H54 (cell line): ENCODE measurements around the gene RFX5.
"Not testable (repeated sequence)": the region's sequence is repeated elsewhere in the genome, so short reads cannot be mapped to it uniquely, and the experiment has no call there.

Experiments used
- DNase-seq: peaks from one replicate; pipeline ENCODE4 v3.0.0; 2011; ENCODE audit warnings: low spot score, mixed read lengths; ENCODE audit not compliant: insufficient read length
- FAIRE-seq: peaks from 3 replicates; lab custom pipeline; 2011; peaks lifted over from hg19 to GRCh38; lab: Jason Lieb, UNC
- POLR2A ChIP-seq: IDR thresholded peaks from 2 replicates; pipeline ENCODE4 v1.6.1; 2011; ENCODE audit warnings: low read depth, mild to moderate bottlenecking, low read length

The RFX5 gene

GRCh38 chr1:151369621-151370048 is 22.6 kb upstream of the RFX5 start:
- DNase-seq: no peak
- no peak for FAIRE-seq
- TF ChIP-seq POLR2A: no peak

- FAIRE-seq: no peak
- no peak for DNase-seq
- TF ChIP-seq POLR2A: no peak
Measured at GRCh38 chr1:151369302-151369610, 22.2 kb upstream of the RFX5 start.

- no peak for DNase-seq
- FAIRE-seq: no peak
- no peak for TF ChIP-seq POLR2A
Measured at GRCh38 chr1:151368393-151369301, 21.6 kb upstream of the RFX5 start.

- no peak for TF ChIP-seq POLR2A
- DNase-seq (no peak), FAIRE-seq (no peak)
Measured at GRCh38 chr1:151367658-151368392, 20.8 kb upstream of the RFX5 start.

DNA sequence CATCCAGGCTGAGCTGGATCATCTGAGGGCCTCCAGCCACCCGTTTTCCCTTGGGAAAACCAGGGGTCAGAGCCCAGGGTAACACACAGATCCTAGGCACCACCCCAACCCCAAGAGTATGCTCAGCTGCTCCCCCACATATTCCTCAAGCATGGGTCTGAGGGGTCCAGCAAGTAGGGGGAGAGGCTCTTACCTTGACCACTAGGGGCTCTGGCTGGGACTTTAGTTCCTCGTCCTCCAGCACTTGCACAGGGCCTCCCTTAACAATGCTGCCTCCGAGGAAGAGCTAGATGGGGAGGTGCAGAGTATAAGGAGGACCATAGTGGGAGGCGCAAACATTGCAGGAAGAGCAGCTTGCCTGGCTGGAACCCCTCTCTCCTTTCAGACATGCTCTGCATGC is 17.9 kb upstream of the RFX5 start:
- FAIRE-seq (no peak), DNase-seq (no peak)
- 0 out of 2 replicates have a peak, but pooled peaks have one; percentile 8 for TF ChIP-seq POLR2A

DNA sequence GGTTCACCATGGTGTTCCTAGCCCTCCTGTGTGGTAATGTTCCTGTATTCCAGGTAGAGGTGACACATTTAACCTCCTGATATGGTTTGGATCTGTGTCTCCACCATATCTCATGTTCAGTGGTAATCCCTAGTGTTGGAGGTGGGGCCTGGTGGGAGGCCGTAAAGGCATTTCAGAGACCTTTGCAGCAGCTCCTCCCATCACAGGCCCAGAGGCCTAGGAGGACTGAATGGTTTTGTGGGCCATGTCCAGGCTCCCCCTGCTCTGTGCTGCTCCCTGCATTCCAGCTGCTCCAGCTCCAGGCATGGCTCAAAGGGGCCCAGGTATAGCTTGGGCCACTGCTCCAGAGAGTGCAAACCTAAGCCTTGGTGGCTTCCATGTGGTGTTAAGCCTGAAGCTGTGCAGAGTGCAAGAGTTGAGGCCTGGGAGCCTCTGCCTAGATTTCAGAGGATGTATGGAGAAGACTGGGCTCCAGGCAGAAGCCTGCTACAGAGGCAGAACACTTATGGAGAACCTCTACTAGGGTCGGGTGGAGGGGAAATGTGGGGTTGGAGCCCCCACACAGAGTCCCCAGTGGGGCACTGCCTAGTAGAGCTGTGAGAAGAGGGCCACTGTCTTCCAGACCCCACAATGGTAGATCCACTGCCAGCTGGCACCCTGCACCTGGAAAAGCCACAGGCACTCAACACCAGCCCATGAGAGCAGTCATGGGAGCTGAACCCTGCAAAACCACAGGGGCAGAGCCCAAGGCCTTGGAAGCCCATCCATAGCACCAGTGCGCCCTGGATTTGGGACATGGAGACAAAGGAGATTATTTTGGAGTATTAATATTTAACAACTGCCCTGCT is 15.5 kb upstream of the RFX5 start:
- DNase-seq (no peak), FAIRE-seq (no peak)
- no peak for TF ChIP-seq POLR2A

DNA sequence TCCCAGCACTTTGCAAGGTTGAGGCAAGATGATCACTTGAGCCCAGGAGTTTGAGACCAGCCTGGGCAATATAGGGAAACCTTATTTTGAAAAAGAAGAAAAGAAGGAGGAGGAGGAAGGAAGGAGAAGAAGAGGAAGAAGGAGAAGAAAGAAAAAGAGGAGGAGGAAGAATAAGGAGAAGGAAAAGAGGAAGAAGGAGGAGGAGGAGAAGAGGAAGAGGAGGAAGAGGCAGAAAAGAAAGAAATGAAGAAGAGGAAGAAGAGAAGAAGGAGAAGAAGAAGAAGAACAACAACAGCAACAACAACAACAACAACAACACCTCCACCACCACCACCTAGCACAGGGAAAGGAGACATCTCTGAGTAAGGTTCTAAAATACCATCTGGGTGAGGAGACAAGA is 14.8 kb upstream of the RFX5 start:
- DNase-seq (no peak), FAIRE-seq (no peak)
- TF ChIP-seq POLR2A: no peak

DNA sequence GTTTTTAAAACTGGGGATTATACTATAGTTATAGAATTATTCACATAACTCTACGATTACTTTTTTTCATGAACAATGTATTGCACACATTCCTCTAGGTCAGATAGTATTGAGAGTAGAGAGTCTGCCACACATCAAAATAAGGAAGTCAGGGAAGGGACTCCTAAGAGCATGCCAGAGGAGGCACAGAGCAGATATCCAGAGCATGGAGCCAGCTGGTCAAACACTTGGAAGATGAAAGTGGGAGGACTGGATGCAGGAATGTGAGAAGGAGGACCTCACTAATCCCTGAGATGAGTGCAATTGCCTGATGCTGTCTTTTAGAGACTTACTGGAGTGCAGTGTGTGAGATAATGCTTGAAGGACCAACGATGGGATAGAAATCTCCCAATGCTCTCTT is 9.6 kb upstream of the RFX5 start:
- FAIRE-seq: no peak
- no peak for TF ChIP-seq POLR2A
- no peak for DNase-seq

DNA sequence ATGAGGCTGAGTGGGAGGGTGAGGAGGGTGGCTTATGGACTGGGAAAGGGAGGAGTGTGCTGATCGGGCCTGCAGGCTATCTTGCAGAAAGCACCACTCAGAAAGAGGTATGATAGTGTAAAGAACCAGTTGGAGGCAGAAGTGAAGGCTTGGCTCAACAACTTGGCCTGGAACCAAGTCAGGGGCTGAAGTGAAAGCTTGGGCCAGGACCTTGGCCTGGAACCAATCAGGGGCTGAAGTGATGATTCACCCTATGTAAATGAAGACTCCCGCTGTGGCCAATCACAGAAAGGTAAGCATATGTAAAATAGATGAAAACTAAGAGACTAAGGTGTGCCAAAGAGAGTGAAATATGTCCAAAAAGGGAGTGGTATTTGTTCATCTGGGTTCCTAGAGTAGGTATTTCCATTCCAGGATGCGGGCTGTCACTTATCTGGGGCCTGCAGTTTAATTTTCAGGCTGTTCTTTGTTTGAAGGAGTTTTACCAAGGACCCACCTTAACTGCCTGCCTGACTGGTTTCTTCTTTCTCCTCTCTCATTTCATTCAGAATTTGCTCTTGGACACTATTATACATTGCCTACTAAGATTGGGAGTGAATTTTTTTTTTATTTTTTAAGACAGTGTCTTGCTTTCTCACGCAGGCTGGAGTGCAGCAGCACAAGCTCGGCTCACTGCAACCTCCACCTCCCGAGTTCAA is 5.1 kb upstream of the RFX5 start:
- TF ChIP-seq POLR2A: no peak
- DNase-seq (no peak), FAIRE-seq (no peak)

DNA sequence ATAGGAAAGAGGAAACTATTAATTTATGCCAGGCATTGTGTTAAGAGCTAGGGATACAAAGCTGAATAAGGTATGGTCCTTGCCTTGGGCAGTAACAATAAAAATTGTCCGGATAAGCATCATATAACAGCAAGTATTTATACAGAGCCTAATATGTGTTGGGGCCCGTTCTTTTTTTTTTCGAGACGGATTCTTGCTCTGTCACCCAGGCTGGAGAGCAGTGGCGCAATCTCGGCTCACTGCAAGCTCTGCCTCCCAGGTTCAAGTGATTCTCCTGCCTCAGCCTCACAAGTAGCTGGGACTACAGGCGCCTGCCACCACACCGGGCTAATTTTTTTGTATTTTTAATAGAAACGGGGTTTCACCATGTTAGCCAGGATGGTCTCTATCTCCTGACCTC is 3.3 kb upstream of the RFX5 start:
- not testable (repeated sequence) for FAIRE-seq

DNA sequence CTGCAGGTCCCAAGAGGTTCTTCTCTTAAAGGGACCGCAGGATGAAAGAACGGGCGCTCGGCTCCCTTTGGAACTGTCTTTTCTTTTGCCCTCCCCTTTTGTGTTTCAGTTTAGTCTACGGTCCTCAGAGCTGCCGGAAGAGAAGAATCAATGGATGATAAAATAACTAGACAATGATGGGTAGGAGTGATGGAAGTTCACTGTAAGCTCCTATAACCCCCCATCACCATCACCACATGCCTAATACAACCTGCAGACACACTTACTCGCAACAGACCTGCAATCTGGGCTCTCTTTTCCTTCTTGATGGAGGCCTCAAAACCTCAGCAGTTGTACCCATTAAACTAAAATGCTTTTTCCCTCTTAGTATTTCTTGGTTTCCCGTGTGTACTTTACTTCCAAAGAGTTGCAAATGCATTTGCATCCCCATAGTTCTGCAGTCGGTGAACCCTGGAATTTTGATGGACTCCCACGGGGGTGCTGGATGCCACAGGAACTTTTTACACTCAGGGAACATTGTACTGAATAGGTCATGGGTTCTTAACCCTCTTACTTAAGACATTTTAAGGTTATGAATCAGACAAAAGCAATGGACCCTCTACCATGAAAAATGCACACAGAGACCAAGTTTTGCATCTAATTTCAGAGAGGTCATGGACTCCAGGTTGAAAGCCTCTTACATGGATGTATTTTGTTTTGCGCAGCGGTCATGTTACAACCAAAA is 633 bp upstream of the RFX5 start:
- no peak for TF ChIP-seq POLR2A
- FAIRE-seq (no peak), DNase-seq (no peak)

More for the DNA sequence above, 3.3 kb upstream of the RFX5 start:
- not testable (repeated sequence) for DNase-seq

DNA sequence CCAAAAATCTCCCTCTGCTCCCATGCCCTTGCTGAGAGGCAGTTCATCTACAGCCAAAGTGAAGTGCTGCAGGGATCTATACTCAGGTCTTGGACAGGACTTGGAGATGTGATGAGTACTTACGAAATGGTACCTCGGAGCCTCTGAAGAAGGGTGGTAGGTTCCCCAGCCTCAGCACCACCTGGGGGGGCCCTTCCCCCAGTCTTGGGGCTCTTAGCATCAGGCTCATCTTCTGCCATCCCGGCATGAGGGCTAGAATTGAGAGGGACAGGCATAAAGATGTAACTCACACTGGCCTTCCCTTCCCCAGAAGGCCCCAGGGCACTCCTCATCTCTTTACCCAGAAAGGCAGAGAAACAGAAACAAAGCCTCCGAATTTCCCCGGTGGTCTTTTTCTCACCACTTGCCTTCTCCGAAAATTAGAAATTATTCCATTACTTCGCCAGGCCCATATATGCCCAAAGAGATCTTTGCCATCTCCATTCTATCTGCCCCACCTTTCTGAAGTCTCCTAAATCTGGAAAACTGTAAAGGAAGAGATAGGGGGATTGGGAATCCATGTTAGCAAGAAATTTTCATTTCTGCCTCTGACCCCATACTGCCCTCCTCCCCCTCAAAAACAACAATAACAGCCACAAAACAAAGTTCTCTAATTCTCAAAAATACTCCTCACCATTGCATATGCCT is 827 bp downstream of the RFX5 start:
- TF ChIP-seq POLR2A: no peak
- DNase-seq (no peak), FAIRE-seq (no peak)

- no peak for FAIRE-seq
- no peak for TF ChIP-seq POLR2A
Measured at GRCh38 chr1:151344291-151344690, 2.8 kb downstream of the RFX5 start.

More at GRCh38 chr1:151344291-151344690, 2.8 kb downstream of the RFX5 start:
- DNase-seq: no peak
